GM11168 (cell line): Measurements from ENCODE around the gene ZGPAT.
"Not testable (repeated sequence)": the region's sequence is repeated elsewhere in the genome, so short reads cannot be mapped to it uniquely, and the experiment has no call there.

Source experiments
- in situ Hi-C: fragments of 300-500 bp; cut with MboI; formaldehyde crosslinking; loops from one replicate; pipeline ENCODE4 v1.12.0; 2022; ENCODE audit warnings: low sequenced_read_pairs; ENCODE audit not compliant: unreplicated experiment

Gene ZGPAT

DNA sequence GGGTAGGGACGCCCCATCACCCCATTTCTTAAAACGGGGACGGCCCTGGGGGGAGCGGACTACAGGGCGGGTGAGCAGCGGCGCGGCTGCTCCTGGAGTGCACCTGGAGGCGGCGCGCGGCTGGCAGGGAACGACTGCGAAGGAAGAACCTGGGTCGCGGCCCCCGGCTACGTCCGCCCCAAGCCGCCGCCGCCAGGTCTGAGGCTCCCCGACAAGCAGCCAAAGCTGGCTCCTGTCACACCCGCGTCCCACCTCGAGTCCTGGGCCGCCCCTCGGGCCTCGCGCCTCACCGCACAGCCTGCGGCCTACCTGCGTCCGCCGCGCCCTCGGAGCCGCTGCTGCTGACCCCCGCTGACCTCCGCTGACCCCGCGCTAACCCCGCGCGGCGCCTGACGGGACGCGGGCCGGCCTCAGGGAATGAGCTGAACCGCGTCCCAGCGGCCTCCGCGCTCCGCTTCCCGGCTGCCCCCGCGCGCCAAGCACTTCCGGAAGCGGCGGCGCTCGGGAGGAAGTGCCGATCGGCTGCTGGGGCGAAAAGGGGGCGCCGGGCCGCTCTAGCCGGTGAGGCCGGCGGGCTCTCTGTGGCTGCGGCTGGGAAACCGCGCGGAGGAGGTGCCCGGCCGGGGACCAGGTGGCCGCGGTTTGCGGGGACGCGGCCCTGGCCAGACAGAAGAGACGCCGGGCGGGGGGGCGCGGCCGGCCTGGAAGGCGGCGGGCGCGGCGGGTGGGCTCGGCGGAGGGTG is at the start of gene ZGPAT, which contains the start of gene ARFRP1:
ZGPAT (plus strand) TSS at position 482 of the 743 bp plus-strand sequence. CDS start 542 bp downstream, outside the sequence.
ARFRP1 (minus strand) TSS at position 419 of the 743 bp plus-strand sequence. CDS start 885 bp downstream, outside the sequence.
- in situ Hi-C loops, result loop anchor here (10.0 kb wide), 1 partner anchor 257 kb away; the partner anchor contains the start of gene ZNF512B

DNA sequence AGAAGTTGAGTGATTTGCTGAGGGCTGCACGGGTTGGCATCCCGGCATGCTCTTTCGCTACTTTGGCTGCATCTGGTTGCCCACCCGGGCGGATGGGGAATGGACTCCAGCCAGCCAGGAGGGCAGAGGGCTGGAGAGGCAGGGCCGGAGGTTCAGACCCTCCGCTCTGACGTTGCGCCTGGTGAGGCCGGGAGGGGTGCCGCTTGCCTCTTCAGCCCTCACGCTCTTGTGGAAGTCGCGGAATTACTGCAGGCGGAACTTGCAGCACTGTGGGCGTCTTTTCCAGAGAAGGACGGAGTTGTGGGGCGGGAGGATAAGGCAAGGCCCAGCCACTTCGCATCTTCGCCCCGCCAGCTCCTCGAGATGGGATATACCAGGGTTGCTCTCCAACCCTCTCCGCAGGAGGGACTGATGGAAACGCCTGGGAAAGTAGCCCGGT is 49.1 kb upstream of the ZGPAT start:
- in situ Hi-C loops, result no loop called here

- in situ Hi-C loops, result no loop called here
Observed at GRCh38 chr20:63659370-63659769, 48.5 kb upstream of the ZGPAT start.

DNA sequence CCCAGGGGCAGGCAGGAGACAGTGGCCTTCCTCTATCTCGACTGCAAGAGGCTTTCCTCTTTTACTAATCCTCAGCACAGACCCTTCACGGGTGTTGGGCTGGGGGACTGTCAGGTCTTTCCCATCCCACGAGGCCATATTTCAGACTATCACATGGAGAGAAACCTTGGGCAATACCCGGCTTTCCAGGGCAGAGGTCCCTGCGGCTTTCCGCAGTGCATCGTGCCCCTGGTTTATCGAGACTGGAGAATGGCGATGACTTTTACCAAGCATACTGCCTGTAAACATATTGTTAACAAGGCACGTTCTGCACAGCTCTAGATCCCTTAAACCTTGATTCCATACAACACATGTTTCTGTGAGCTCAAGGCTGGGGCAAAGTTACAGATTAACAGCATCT is 47.7 kb upstream of the ZGPAT start:
- in situ Hi-C loops, result not testable (repeated sequence)

- in situ Hi-C loops, result no loop called here
Observed at GRCh38 chr20:63660622-63661021, 47.2 kb upstream of the ZGPAT start.

- in situ Hi-C loops, result no loop called here
Observed at GRCh38 chr20:63661108-63661507, 46.7 kb upstream of the ZGPAT start.

GRCh38 chr20:63661959-63662812 is 45.7 kb upstream of the ZGPAT start:
- in situ Hi-C loops, result no loop called here

GRCh38 chr20:63662813-63663189 is 45.0 kb upstream of the ZGPAT start:
- in situ Hi-C loops, result no loop called here

DNA sequence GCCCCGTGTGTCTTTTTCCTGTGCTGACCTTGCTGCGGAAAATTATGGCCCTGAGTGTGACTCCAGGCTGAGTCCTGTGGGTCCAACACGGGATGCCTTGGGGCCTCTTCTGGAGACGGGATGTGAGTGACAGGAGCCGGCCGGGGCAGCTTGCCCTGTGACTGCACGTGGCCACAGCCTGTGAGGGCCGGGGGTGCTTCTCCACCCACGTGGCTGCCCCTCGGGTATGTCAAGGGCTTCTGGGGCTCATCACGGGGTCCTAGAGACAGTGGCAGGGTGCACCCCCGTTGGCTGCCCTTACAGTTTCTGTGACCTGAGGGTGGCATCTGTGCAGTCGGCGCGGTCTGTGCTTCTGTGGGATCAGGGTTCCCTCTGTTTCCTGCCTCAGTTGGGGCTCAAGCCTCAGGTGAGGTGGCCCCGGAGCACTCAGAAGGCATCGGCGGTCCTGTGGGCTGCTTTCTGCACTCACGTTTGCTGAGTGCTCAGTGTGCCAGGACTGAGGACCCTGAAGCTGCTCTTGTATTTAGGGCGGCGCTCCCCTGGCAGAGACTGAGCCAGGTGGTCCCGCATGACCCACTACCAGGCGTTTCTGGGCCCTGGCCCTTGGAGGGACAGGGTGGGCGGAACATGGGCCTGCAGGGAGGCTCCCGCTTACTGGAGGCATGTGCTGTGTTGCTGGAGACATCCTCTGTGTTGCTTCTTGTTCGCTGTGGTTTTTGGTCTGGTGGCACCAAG is 44.3 kb upstream of the ZGPAT start:
- in situ Hi-C loops, result no loop called here

DNA sequence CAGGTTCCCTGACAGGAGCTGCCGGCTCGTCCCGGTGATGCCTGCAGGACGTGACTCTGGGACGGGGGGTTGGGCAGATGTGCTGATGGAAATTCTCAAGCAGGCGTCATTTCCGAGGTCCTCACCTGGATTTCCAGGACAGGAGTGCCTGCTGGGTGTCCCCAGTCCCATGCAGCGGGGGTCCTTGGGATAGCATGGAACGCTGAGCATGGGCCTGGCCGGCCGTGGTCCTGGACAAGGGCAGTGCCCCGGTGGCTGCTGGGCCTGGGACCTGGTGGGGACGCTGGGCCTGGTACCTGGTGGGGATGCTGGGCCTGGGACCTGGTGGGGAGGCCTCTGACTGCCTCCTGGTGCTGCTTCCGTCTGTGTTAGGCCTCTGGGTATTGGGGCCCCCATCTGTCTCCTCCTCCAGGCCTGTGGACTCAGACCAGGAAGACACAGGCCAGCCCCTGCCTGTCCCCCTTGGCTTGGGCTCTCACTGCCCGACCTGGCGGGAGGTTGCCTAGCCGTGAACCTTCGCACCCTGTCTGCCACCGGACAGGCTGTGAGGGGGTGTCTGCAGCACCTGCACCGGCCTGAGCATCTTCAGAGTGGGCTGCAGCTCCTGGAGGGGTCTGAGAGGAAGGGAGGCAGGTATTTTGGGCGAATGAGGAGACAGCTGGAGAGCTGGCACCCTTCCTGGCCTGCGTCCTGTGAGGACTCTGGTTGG is 43.5 kb upstream of the ZGPAT start:
- in situ Hi-C loops, result no loop called here

- in situ Hi-C loops, result no loop called here
Observed at GRCh38 chr20:63664861-63665594, 42.8 kb upstream of the ZGPAT start.

DNA sequence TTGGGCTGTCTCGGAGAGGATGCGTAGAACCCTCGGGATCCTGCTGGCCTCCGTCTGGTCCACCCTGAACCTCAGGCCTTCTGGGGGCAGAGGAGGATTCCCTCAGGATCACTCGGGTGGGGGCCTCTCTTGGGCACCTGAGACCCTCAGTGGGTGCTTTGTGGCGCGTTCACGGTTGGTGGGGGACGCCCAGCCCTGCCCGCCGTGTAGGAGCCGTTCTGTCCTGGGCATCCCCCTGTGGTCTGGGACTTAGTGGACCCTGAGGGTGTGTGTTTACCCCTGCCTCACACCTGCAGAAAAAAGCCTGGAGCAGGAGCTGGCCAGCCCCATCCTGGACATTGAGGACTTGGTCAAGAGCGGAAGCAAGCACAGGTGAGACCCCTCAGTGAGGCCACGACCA is 42.1 kb upstream of the ZGPAT start:
- in situ Hi-C loops, result no loop called here

DNA sequence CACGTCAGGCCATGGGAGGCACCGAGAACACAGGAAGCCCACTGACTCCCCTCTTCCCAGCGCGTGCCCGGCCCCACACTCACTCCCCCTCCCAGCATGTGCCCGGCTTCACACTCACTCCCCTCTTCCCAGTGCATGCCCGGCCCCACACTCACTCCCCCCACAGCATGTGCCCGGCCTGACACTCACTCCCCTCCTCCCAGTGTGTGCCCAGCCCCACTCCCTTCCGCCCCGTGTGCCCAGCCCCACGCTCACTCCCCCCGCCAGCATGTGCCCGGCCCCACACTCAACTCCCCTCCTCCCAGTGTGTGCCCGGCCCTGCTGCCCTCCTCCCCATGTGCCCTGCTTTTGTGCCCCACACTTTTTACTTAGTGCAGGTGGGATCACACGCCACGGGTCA is 40.0 kb upstream of the ZGPAT start:
- in situ Hi-C loops, result no loop called here

- in situ Hi-C loops, result no loop called here
Observed at GRCh38 chr20:63668351-63668750, 39.5 kb upstream of the ZGPAT start.

- in situ Hi-C loops, result not testable (repeated sequence)
Observed at GRCh38 chr20:63671695-63672094, 36.1 kb upstream of the ZGPAT start.

GRCh38 chr20:63672666-63673065 is 35.2 kb upstream of the ZGPAT start:
- in situ Hi-C loops, result no loop called here

DNA sequence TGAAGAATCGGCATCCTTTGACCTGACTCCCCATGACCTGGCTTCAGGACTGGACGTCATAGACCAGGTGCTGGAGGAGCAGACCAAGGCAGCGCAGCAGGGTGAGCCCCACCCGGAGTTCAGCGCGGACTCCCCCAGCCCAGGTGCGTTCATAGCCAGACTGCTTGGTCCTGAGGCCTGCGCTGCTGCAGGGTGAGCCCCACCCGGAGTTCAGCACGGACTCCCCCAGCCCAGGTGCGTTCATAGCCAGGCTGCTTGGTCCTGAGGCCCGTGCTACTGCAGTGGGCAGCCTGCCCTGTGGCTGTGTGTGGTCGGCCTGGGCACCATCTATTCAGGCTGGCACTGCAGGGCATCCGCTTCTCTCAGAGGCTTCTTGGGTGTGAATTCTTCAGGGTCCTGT is 33.9 kb upstream of the ZGPAT start:
- in situ Hi-C loops, result no loop called here

DNA sequence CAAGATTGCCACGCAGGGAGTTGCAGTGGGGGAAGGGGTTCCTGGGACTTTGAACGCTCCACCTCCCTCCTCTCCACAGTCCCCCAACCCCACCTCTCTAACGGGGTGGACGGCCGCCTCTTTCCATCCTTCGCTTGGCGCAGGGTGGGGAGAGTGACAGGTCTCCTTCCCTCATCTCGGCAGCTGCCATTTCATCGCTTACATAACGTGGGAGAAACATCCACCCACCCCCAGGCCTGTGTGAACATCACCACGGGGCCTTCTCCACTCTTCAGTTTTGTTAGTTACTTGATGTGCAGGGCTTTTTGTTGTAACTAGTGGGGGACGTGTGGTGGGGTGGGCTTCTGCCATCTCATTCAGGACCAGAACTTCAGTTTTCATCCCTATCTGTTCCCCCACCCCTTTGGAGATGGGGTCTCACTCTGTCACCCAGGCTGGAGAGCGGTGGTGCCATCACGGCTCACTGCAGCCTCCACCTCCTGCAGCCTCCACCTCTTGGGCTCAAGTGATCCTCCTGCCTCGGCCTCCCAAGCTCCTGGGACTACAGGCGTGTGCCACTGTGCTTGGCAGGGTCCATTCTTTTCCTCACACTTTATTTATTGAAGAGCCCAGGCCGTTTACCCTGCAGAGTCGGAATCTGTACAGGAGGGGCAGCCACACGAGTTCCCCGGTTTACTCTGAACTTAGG is 32.0 kb upstream of the ZGPAT start:
- in situ Hi-C loops, result no loop called here

DNA sequence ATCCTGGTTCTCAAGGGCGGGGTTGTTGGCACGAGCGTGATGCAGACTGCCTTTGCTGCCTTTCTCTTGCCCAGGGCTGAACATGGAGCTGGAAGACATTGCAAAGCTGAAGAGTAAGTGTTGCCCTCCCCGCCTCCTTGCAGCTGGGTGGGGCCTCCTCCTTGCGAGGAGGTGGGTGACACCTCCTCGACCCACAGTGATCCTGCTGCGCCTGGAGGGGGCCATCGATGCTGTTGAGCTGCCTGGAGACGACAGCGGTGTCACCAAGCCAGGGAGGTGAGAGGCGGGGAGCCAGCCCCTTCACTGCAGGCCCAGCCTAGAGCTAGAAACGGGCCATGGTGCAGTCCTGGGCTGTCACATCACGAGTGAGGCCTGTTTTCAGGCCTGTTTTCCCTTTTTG is 29.8 kb upstream of the ZGPAT start:
- in situ Hi-C loops, result no loop called here
